ENCODE measurements around the gene SELENON.

Gene SELENON
- total RNA-seq, result 17.5 to 25.2 (median 23.9) reads per million in 3 donors

GRCh38 chr1:25799935-25800702 lies at the start of gene SELENON:
Gene SELENON, plus strand, starts transcription at chr1:25800193. Its CDS starts 38 bp downstream, at chr1:25800231.
- Histone ChIP-seq H3K27me3 (replicated peaks; ENCODE audit: control insufficient read depth, insufficient read depth, low read length, poor library complexity, severe bottlenecking) (no peaks in the 10 kb centered on the region), H3K4me1 (ENCODE audit: control insufficient read depth, insufficient read depth, low read length, poor library complexity, severe bottlenecking) (peaks cover 33% of the 10 kb centered on the region), H3K9me3 (ENCODE audit: control insufficient read depth, low read length) (no peaks in the 10 kb centered on the region), H3K4me3 (ENCODE audit: insufficient read depth, low read depth, low read length, poor library complexity, severe bottlenecking) (peak within 1 kb of the TSS; percentile 59), H3K36me3 (ENCODE audit: control insufficient read depth, insufficient read depth, low read length) (no peaks in the 10 kb centered on the region), H3K27ac (ENCODE audit: insufficient read depth, low read length, poor library complexity, severe bottlenecking) (peak within 1 kb of the TSS; percentile 57)
- peak in 2 of 3 donors; percentile 13 to 44 for DNase-seq

- Histone ChIP-seq H3K9me3 (ENCODE audit: control insufficient read depth, low read length) (no peaks in the 10 kb centered on the region), H3K4me1 (ENCODE audit: control insufficient read depth, insufficient read depth, low read length, poor library complexity, severe bottlenecking) (peaks cover under 1% of the 10 kb centered on the region), H3K36me3 (ENCODE audit: control insufficient read depth, insufficient read depth, low read length) (peaks cover 33% of the 10 kb centered on the region), H3K27ac (ENCODE audit: insufficient read depth, low read length, poor library complexity, severe bottlenecking) (no peak overlapping the region), H3K4me3 (ENCODE audit: insufficient read depth, low read depth, low read length, poor library complexity, severe bottlenecking) (no peak overlapping the region), H3K27me3 (replicated peaks; ENCODE audit: control insufficient read depth, insufficient read depth, low read length, poor library complexity, severe bottlenecking) (no peaks in the 10 kb centered on the region)
- no peak for DNase-seq
Measured at GRCh38 chr1:25750923-25751605, 48.9 kb upstream of the SELENON start.

- no peaks in the 10 kb centered on the region for H3K27me3 ChIP-seq (replicated peaks; ENCODE audit: control insufficient read depth, insufficient read depth, low read length, poor library complexity, severe bottlenecking)
- peaks cover 3% of the 10 kb centered on the region for H3K4me1 ChIP-seq (ENCODE audit: control insufficient read depth, insufficient read depth, low read length, poor library complexity, severe bottlenecking)
- DNase-seq, result no peak
- H3K4me3 ChIP-seq (ENCODE audit: insufficient read depth, low read depth, low read length, poor library complexity, severe bottlenecking), result no peak overlapping the region
- H3K36me3 ChIP-seq (ENCODE audit: control insufficient read depth, insufficient read depth, low read length), result peaks cover 26% of the 10 kb centered on the region
- H3K9me3 ChIP-seq (ENCODE audit: control insufficient read depth, low read length), result no peaks in the 10 kb centered on the region
- no peak overlapping the region for H3K27ac ChIP-seq (ENCODE audit: insufficient read depth, low read length, poor library complexity, severe bottlenecking)
Measured at GRCh38 chr1:25754470-25755181, 45.4 kb upstream of the SELENON start.

GRCh38 chr1:25755475-25756125 lies 44.4 kb upstream of the SELENON start:
- H3K27me3 ChIP-seq (replicated peaks; ENCODE audit: control insufficient read depth, insufficient read depth, low read length, poor library complexity, severe bottlenecking), result no peaks in the 10 kb centered on the region
- H3K4me1 ChIP-seq (ENCODE audit: control insufficient read depth, insufficient read depth, low read length, poor library complexity, severe bottlenecking), result peaks cover 3% of the 10 kb centered on the region
- no peak overlapping the region for H3K4me3 ChIP-seq (ENCODE audit: insufficient read depth, low read depth, low read length, poor library complexity, severe bottlenecking)
- no peaks in the 10 kb centered on the region for H3K9me3 ChIP-seq (ENCODE audit: control insufficient read depth, low read length)
- H3K27ac ChIP-seq (ENCODE audit: insufficient read depth, low read length, poor library complexity, severe bottlenecking), result peak overlapping the region; percentile 2
- H3K36me3 ChIP-seq (ENCODE audit: control insufficient read depth, insufficient read depth, low read length), result peaks cover 22% of the 10 kb centered on the region
- DNase-seq, result no peak

- DNase-seq, result no peak
- no peak overlapping the region for H3K4me3 ChIP-seq (ENCODE audit: insufficient read depth, low read depth, low read length, poor library complexity, severe bottlenecking)
- H3K36me3 ChIP-seq (ENCODE audit: control insufficient read depth, insufficient read depth, low read length), result peaks cover 19% of the 10 kb centered on the region
- H3K4me1 ChIP-seq (ENCODE audit: control insufficient read depth, insufficient read depth, low read length, poor library complexity, severe bottlenecking), result peaks cover 3% of the 10 kb centered on the region
- H3K27me3 ChIP-seq (replicated peaks; ENCODE audit: control insufficient read depth, insufficient read depth, low read length, poor library complexity, severe bottlenecking), result no peaks in the 10 kb centered on the region
- H3K27ac ChIP-seq (ENCODE audit: insufficient read depth, low read length, poor library complexity, severe bottlenecking), result no peak overlapping the region
- H3K9me3 ChIP-seq (ENCODE audit: control insufficient read depth, low read length), result no peaks in the 10 kb centered on the region
Measured at GRCh38 chr1:25756215-25756614, 43.8 kb upstream of the SELENON start.

- no peak for DNase-seq
- H3K9me3 ChIP-seq (ENCODE audit: control insufficient read depth, low read length), result no peaks in the 10 kb centered on the region
- peaks cover 3% of the 10 kb centered on the region for H3K4me1 ChIP-seq (ENCODE audit: control insufficient read depth, insufficient read depth, low read length, poor library complexity, severe bottlenecking)
- H3K36me3 ChIP-seq (ENCODE audit: control insufficient read depth, insufficient read depth, low read length), result peaks cover 16% of the 10 kb centered on the region
- H3K4me3 ChIP-seq (ENCODE audit: insufficient read depth, low read depth, low read length, poor library complexity, severe bottlenecking), result no peak overlapping the region
- H3K27ac ChIP-seq (ENCODE audit: insufficient read depth, low read length, poor library complexity, severe bottlenecking), result no peak overlapping the region
- no peaks in the 10 kb centered on the region for H3K27me3 ChIP-seq (replicated peaks; ENCODE audit: control insufficient read depth, insufficient read depth, low read length, poor library complexity, severe bottlenecking)
Measured at GRCh38 chr1:25757151-25757845, 42.7 kb upstream of the SELENON start.

- Histone ChIP-seq H3K27me3 (replicated peaks; ENCODE audit: control insufficient read depth, insufficient read depth, low read length, poor library complexity, severe bottlenecking) (no peaks in the 10 kb centered on the region), H3K36me3 (ENCODE audit: control insufficient read depth, insufficient read depth, low read length) (peaks cover 12% of the 10 kb centered on the region)
Measured at GRCh38 chr1:25757846-25758185, 42.2 kb upstream of the SELENON start.

GRCh38 chr1:25758466-25759070 lies 41.4 kb upstream of the SELENON start:
- Histone ChIP-seq H3K27ac (ENCODE audit: insufficient read depth, low read length, poor library complexity, severe bottlenecking) (no peak overlapping the region), H3K27me3 (replicated peaks; ENCODE audit: control insufficient read depth, insufficient read depth, low read length, poor library complexity, severe bottlenecking) (no peaks in the 10 kb centered on the region), H3K4me1 (ENCODE audit: control insufficient read depth, insufficient read depth, low read length, poor library complexity, severe bottlenecking) (peaks cover 3% of the 10 kb centered on the region), H3K9me3 (ENCODE audit: control insufficient read depth, low read length) (no peaks in the 10 kb centered on the region), H3K4me3 (ENCODE audit: insufficient read depth, low read depth, low read length, poor library complexity, severe bottlenecking) (no peak overlapping the region), H3K36me3 (ENCODE audit: control insufficient read depth, insufficient read depth, low read length) (peaks cover 8% of the 10 kb centered on the region)
- no peak for DNase-seq

More at GRCh38 chr1:25757846-25758185, 42.2 kb upstream of the SELENON start:
- Histone ChIP-seq H3K9me3 (ENCODE audit: control insufficient read depth, low read length) (no peaks in the 10 kb centered on the region), H3K27ac (ENCODE audit: insufficient read depth, low read length, poor library complexity, severe bottlenecking) (no peak overlapping the region), H3K4me3 (ENCODE audit: insufficient read depth, low read depth, low read length, poor library complexity, severe bottlenecking) (no peak overlapping the region), H3K4me1 (ENCODE audit: control insufficient read depth, insufficient read depth, low read length, poor library complexity, severe bottlenecking) (peaks cover 3% of the 10 kb centered on the region)
- DNase-seq, result no peak

GRCh38 chr1:25760122-25760719 lies 39.8 kb upstream of the SELENON start:
- Histone ChIP-seq H3K9me3 (ENCODE audit: control insufficient read depth, low read length) (no peaks in the 10 kb centered on the region), H3K4me1 (ENCODE audit: control insufficient read depth, insufficient read depth, low read length, poor library complexity, severe bottlenecking) (peaks cover 3% of the 10 kb centered on the region), H3K27ac (ENCODE audit: insufficient read depth, low read length, poor library complexity, severe bottlenecking) (no peak overlapping the region), H3K4me3 (ENCODE audit: insufficient read depth, low read depth, low read length, poor library complexity, severe bottlenecking) (no peak overlapping the region), H3K27me3 (replicated peaks; ENCODE audit: control insufficient read depth, insufficient read depth, low read length, poor library complexity, severe bottlenecking) (no peaks in the 10 kb centered on the region), H3K36me3 (ENCODE audit: control insufficient read depth, insufficient read depth, low read length) (peaks cover 6% of the 10 kb centered on the region)
- DNase-seq, result no peak
